ENCODE measurements around the gene YLPM1.

The YLPM1 gene

DNA sequence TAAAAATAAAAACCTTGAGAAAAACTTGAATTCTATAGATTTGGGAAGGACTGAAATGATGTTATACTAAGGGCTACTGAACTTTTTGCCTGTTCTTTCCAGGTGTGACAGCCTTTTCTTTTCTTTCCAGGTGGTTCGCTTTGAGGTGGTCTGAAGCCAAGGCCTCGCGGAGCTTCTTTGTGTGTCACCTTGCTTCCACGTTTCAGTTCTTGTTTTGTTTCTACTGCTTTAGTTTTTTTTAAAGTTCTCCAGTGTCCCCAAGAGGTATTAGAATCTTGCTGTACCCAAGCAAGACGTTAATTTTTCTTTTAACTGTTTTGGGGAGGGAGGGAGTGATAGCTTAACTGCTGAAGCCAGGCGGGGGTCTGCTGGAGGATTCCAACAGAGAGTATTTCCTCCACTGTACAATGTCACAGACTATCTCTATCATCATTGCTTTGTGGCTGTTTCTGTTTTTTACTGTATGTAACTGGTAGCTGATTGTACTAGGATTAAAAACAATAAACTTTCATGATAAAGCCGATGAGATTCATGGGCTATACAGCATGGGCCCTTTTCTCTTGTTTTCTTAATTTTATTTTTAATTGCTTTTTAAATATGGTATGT is 72.6 kb downstream of the YLPM1 start:
- TF ChIP-seq SPI1 (IDR thresholded peaks at IDR 0.05; ENCODE audit: low read depth, low read length): peak; percentile 90
- TF ChIP-seq PAX5 (IDR thresholded peaks at IDR 0.05; ENCODE audit: insufficient read depth, low read length, severe bottlenecking): no peak
- DNase-seq (ENCODE audit: insufficient read length, low spot score): no peak
- FAIRE-seq: peak; percentile 64

DNA sequence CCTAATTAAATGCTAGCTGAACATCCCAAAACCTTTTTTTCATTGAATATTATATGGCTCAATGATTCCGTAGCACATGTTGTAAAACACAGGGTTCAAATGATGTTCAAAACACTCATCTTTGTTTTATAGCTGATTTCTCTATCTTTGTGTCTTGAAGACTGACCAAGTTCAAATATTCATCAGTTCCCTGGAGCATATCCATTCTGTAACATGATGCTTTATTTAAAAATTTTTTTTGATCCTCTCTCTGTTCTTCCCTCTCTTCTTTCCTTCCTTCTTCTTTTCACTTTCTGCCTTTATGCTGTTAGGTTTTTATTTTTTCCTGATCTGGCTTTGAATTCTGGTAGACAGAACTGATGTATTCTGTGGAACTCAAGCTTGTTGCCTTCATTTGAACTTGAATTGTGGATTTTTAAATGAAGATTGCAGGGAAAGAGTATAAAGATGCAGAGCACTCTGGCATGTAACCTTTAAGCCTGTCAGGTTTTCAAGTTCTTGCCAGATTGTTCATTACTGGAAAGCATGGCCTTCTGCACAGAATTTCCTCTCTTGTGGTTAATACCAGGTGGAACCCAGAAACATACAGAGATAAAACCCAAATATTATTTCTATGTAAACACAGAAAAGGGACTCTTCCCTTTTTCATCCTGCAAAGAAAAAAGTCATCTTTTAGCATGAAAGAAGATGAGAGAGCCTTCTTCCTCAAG is 73.3 kb downstream of the YLPM1 start:
- FAIRE-seq: no peak

DNA sequence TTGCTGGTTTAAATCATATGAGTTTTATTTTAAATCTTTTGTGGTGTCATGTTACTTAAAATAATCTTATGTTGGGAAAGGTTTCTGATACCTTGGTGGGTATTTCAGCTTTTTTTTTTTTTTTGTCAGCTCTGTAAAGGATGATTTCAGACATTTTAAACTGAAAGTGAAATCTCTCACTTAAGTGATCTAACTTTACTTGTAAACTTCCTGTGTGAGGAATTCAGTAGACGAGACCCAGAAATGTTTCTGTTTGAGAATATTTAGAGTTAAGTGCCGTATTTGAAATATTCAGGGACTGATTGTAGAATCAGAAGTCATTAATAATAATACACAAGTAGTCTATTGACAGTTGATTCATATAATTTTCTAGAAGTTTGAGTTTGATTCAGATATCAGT is 75.0 kb downstream of the YLPM1 start:
- no peak for DNase-seq (ENCODE audit: insufficient read length, low spot score)
- no peak for FAIRE-seq
- TF ChIP-seq TAF1 (IDR thresholded peaks at IDR 0.05; ENCODE audit: low read depth, low read length): no peak
- no peak for TF ChIP-seq POLR2AphosphoS5 (IDR thresholded peaks at IDR 0.05; ENCODE audit: low read depth, low read length)
- no peak for TF ChIP-seq POU2F2 (IDR thresholded peaks at IDR 0.05; ENCODE audit: low read depth, low read length)
- no peak for TF ChIP-seq SPI1 (IDR thresholded peaks at IDR 0.05; ENCODE audit: low read depth, low read length)
- no peak for TF ChIP-seq PAX5 (IDR thresholded peaks at IDR 0.05; ENCODE audit: insufficient read depth, low read length, severe bottlenecking)
- no peak for TF ChIP-seq POLR2A (IDR thresholded peaks at IDR 0.05; ENCODE audit: low read depth, low read length)

More for the DNA sequence above, 73.3 kb downstream of the YLPM1 start:
- TF ChIP-seq POLR2AphosphoS5 (IDR thresholded peaks at IDR 0.05; ENCODE audit: low read depth, low read length): no peak
- peak; percentile 36; the same call in 1 of the 2 replicates for TF ChIP-seq SPI1 (IDR thresholded peaks at IDR 0.05; ENCODE audit: low read depth, low read length)
- no peak for DNase-seq (ENCODE audit: insufficient read length, low spot score)

DNA sequence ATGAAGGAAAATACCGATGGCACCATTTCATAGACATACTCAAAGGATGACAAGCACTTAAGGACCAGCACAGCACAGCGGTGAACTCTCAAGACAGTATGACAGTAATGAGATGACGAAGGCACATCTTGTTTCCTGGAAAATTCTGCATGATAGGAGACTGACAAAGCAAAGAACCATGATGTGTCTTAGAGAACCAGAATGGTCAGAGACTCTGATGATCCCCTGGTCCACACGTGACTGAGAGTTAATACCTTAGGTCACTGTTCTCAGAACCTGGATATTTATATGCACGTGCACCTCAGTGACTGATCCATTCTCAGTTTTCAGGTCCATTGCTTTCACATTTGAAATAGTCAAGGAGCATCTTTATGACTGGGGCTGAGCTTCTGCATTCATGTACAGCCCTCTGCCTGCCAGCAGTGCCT is 77.5 kb downstream of the YLPM1 start:
- FAIRE-seq: peak; percentile 73
- TF ChIP-seq TAF1 (IDR thresholded peaks at IDR 0.05; ENCODE audit: low read depth, low read length): no peak
- no peak for TF ChIP-seq SPI1 (IDR thresholded peaks at IDR 0.05; ENCODE audit: low read depth, low read length)
- TF ChIP-seq PAX5 (IDR thresholded peaks at IDR 0.05; ENCODE audit: insufficient read depth, low read length, severe bottlenecking): peak; percentile 29
- TF ChIP-seq POLR2AphosphoS5 (IDR thresholded peaks at IDR 0.05; ENCODE audit: low read depth, low read length): no peak
- no peak for TF ChIP-seq POLR2A (IDR thresholded peaks at IDR 0.05; ENCODE audit: low read depth, low read length)
- TF ChIP-seq POU2F2 (IDR thresholded peaks at IDR 0.05; ENCODE audit: low read depth, low read length): 0 out of 2 replicates have a peak, but pooled peaks have one; percentile 13
- DNase-seq (ENCODE audit: insufficient read length, low spot score): no peak

DNA sequence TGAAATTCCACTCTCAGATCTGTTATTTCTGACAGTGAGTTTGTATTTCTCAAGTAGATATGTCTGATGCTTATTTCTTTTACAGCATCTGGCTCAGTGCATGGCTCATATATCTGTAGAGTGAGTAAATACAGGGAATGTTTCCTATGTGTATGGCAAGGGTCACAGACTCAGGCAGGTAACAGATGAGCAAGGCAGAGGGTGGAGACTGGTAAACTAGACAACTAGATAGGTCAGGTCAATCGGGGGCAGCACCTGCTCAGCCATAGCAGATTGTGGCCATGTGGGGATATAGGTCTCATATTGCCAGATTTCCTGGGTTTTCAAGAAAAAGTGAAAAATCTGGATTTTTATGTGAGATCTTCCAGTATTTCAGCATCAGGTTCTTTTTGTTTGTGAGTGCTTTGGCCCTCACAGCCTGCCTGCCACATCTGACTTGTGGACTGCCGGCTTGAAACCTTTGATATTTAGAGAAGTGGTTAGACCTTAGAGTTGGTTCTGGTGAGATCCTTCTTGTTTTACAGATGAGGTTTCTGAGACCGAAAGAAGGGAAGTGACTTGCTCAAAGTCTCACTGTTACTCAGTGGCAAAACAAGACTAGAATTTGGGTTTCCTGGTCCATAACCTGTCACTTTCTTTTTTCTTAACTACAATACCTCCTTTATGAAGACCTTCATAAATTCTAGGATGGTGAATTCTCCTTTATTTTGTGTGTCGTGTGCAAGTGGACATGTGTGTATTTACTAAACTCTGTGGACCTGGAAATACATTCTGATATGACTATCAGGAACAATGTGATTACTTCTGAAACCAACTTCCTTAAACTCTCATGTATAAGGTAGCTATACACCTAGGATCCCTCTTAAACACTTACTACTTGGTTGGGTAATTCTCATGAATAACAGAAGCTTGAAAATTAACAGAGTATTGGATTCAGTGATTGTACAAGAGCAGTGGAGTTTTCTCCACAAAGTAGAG is 78.4 kb downstream of the YLPM1 start:
- no peak for TF ChIP-seq POLR2AphosphoS5 (IDR thresholded peaks at IDR 0.05; ENCODE audit: low read depth, low read length)
- peak; percentile 97 for TF ChIP-seq SPI1 (IDR thresholded peaks at IDR 0.05; ENCODE audit: low read depth, low read length)
- DNase-seq (ENCODE audit: insufficient read length, low spot score): no peak
- peak; percentile 90 for FAIRE-seq

DNA sequence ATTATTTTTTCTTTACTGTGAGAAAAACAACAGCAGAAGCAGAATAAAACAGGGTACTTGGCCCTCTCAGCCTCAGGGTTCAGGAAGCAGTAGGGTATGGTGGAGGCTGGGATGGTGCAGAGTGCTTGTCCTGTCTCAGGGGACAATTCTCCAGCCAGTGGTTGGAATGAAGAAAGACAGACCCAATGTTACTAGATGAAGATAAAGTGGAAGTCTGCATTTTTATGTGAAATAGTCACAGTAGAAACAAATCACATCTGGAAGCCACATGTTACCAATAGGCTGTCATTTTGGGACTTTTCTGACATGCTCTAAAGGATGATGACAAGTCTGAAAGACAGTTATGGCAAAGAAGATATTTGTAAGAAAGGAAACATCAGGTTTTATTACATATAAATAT is 80.5 kb downstream of the YLPM1 start:
- DNase-seq (ENCODE audit: insufficient read length, low spot score) (no peak), FAIRE-seq (peak; percentile 51)
- TF ChIP-seq POLR2AphosphoS5 (IDR thresholded peaks at IDR 0.05; ENCODE audit: low read depth, low read length): no peak
- TF ChIP-seq POLR2A (IDR thresholded peaks at IDR 0.05; ENCODE audit: low read depth, low read length): no peak
- no peak for TF ChIP-seq TAF1 (IDR thresholded peaks at IDR 0.05; ENCODE audit: low read depth, low read length)
- TF ChIP-seq SPI1 (IDR thresholded peaks at IDR 0.05; ENCODE audit: low read depth, low read length): no peak
- no peak for TF ChIP-seq PAX5 (IDR thresholded peaks at IDR 0.05; ENCODE audit: insufficient read depth, low read length, severe bottlenecking)
- no peak for TF ChIP-seq POU2F2 (IDR thresholded peaks at IDR 0.05; ENCODE audit: low read depth, low read length)

DNA sequence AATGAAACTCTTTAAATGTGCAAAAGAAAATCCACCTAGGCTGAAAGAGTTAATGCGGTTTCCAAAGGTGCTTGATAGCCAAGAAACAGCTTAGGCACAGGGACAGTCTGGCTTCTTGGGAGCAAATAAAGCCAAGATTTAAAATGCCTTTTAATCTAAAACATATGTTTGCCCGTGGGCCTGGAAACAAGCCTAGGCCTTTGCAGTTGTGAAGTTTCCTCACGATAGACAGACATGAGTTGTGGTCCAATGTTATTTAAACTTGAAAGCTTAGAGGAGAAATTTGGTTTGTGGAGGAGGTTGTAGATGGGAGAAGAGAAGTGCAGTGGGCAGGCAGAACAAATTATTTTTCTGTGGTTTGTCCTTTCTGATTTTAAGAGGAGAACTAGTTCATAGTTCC is 83.1 kb downstream of the YLPM1 start:
- TF ChIP-seq PAX5 (IDR thresholded peaks at IDR 0.05; ENCODE audit: insufficient read depth, low read length, severe bottlenecking): no peak
- no peak for TF ChIP-seq POLR2AphosphoS5 (IDR thresholded peaks at IDR 0.05; ENCODE audit: low read depth, low read length)
- TF ChIP-seq TAF1 (IDR thresholded peaks at IDR 0.05; ENCODE audit: low read depth, low read length): no peak
- TF ChIP-seq POLR2A (IDR thresholded peaks at IDR 0.05; ENCODE audit: low read depth, low read length): no peak
- TF ChIP-seq SPI1 (IDR thresholded peaks at IDR 0.05; ENCODE audit: low read depth, low read length): no peak
- no peak for TF ChIP-seq POU2F2 (IDR thresholded peaks at IDR 0.05; ENCODE audit: low read depth, low read length)
- DNase-seq (ENCODE audit: insufficient read length, low spot score) (no peak), FAIRE-seq (no peak)

DNA sequence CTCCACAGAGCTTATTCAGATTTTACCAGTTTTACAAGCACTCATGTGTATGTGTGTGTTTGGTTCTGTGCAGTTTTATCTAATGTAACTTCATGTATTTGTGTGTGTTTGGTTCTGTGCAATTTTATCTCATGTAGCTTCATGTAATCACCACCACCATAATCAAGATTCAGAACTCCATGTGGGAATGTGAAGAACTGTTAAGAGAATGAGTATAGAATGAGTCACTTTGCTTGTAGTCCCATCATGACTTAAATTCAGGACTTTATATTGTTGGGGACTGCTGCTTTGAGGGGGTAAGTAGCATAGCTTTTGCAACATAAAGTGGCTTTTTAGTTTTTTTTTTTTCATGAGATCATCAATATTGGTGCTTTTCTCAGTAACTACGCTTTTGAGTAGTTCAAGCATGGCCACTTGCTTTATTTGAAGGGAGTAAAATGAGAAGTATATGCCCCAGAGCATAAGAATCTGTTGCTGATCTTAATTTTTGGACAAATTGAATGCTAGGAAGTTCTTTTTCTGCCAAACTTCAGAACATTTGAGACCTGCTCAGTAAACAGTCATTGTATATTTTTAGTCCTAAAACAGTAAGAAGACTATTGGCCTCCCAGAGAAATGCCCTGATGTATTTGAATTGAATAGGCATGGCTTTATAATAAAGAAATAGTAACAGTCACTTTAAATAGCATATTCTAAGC is 84.0 kb downstream of the YLPM1 start:
- FAIRE-seq: peak; percentile 35
- no peak for DNase-seq (ENCODE audit: insufficient read length, low spot score)

DNA sequence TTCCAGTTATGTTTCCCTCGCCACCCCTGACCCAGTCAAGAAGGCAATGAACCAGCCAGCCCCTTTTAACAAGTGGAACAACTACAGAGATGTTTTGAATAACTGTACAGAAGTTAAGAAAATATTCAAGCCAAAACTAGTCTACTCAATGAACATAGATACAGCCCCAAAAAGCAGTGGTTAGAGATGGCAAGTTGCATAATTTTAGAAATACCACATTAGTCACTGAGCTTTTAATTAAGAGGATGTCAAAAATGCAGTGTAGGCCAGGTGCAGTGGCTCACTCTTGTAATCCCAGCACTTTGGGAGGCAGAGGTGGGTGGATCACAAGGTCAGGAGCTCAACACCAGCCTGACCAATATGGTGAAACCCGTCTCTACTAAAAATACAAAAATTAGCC is 85.7 kb downstream of the YLPM1 start:
- TF ChIP-seq POLR2A (IDR thresholded peaks at IDR 0.05; ENCODE audit: low read depth, low read length): no peak
- no peak for TF ChIP-seq SPI1 (IDR thresholded peaks at IDR 0.05; ENCODE audit: low read depth, low read length)
- TF ChIP-seq TAF1 (IDR thresholded peaks at IDR 0.05; ENCODE audit: low read depth, low read length): no peak
- TF ChIP-seq PAX5 (IDR thresholded peaks at IDR 0.05; ENCODE audit: insufficient read depth, low read length, severe bottlenecking): no peak
- no peak for TF ChIP-seq POU2F2 (IDR thresholded peaks at IDR 0.05; ENCODE audit: low read depth, low read length)
- TF ChIP-seq POLR2AphosphoS5 (IDR thresholded peaks at IDR 0.05; ENCODE audit: low read depth, low read length): no peak
- no peak for DNase-seq (ENCODE audit: insufficient read length, low spot score)
- no peak for FAIRE-seq

More for the DNA sequence above, 84.0 kb downstream of the YLPM1 start:
- TF ChIP-seq TAF1 (IDR thresholded peaks at IDR 0.05; ENCODE audit: low read depth, low read length) (no peak), POLR2A (IDR thresholded peaks at IDR 0.05; ENCODE audit: low read depth, low read length) (no peak), POLR2AphosphoS5 (IDR thresholded peaks at IDR 0.05; ENCODE audit: low read depth, low read length) (no peak)

Measured in GM12891 (cell line).